Retinal pigment epithelial cell (primary cell): ENCODE data around the gene RBP3.

Experiments
- DNase-seq: peaks from one replicate; pipeline ENCODE4 v3.0.0-alpha.2; 2010; ENCODE audit warnings: low read depth
- H3K4me3 ChIP-seq: 2 replicates; pipeline ENCODE4 v1.5.1; 2011; ENCODE audit warnings: mild to moderate bottlenecking, low read length, control low read depth, moderate library complexity
- TF ChIP-seq, protein P1 (sequence below): conservative IDR thresholded peaks from 2 replicates; pipeline ENCODE4 v1.5.1; 2011; ENCODE audit warnings: low read depth, low read length, control low read depth, inconsistent platforms

RBP3 gene

DNA sequence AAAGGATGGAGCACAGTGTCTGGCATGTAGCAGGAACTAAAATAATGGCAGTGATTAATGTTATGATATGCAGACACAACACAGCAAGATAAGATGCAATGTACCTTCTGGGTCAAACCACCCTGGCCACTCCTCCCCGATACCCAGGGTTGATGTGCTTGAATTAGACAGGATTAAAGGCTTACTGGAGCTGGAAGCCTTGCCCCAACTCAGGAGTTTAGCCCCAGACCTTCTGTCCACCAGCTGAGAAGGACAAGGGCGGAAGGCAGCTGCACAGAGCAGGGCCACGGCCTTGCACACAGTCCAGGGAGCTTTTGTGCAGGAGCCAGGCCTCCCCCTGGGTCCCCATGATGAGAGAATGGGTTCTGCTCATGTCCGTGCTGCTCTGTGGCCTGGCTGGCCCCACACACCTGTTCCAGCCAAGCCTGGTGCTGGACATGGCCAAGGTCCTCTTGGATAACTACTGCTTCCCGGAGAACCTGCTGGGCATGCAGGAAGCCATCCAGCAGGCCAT is at the start of gene RBP3:
TSS of gene RBP3 (plus strand) at position 226 of the 514 bp plus-strand sequence. CDS start at position 348, 122 bp downstream.
- H3K4me3 ChIP-seq, result no peak within 1 kb of the TSS
- TF ChIP-seq, protein P1, sequence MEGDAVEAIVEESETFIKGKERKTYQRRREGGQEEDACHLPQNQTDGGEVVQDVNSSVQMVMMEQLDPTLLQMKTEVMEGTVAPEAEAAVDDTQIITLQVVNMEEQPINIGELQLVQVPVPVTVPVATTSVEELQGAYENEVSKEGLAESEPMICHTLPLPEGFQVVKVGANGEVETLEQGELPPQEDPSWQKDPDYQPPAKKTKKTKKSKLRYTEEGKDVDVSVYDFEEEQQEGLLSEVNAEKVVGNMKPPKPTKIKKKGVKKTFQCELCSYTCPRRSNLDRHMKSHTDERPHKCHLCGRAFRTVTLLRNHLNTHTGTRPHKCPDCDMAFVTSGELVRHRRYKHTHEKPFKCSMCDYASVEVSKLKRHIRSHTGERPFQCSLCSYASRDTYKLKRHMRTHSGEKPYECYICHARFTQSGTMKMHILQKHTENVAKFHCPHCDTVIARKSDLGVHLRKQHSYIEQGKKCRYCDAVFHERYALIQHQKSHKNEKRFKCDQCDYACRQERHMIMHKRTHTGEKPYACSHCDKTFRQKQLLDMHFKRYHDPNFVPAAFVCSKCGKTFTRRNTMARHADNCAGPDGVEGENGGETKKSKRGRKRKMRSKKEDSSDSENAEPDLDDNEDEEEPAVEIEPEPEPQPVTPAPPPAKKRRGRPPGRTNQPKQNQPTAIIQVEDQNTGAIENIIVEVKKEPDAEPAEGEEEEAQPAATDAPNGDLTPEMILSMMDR, result no peak
- DNase-seq, result no peak

DNA sequence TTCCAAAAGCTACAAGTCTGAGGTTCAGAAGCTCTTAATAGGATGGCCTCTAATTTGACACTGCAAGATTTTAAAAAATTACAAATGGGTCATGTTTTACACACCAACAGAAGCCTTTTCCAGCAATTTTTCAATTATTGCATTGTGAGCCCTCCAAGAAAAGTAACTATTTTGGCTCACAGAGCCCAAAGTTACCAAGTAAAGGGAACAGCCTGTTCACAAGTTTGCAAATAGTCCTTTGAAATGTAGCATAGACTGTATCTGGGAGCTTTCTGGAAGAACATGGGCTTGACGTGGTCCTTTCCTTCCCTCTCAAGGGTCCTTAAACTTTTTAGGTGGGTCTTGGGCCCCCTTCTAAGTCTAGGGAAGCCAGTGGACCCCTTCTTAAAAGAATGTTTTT is 49.4 kb upstream of the RBP3 start:
- no peak for DNase-seq
- no peak overlapping the region for H3K4me3 ChIP-seq
- TF ChIP-seq, protein P1, result no peak

DNA sequence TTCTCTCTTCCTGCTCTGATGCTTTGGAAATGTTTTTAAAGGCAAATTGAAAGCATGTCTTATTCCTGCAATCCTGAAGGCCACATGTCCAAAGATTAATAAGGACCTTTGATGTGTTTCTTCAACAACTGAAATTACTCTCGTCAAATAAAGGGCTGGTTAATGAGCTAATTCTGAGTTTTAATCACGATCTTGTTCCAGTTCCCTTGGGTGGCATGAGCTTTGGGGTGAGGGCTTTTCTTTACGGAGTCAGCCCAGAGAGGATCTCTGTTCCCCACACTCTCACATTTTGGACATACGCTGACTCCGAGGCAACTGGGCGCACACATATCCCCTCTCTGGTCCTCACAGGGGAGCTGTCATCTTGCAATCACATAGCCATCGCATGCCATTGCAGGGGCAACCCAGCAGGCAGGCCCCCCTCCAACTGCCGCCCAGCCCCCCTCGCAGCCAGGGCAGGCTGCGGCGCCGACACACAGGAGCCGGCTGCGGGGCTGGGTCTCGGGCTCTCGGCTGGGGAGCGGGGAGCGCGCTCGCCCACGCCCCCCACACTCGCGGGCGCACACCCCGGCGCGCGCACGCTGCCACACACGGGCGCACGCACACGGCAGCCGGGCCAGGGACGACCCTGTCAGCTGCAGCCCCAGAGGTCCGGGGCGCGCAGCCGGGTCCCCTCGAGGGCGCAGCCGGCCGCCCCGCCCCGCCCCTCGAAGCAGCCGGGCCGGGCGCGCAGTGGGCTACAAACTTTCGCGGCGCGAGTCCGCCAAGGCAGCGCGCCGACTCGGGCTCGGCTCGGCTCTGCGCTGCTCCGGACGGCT is 48.3 kb upstream of the RBP3 start, which contains the start of gene GDF10:
TSS of gene GDF10 (plus strand) at position 587 of the 818 bp plus-strand sequence. CDS start 455 bp downstream, outside the sequence.
- H3K4me3 ChIP-seq, result no peak within 1 kb of the TSS
- no peak for DNase-seq

DNA sequence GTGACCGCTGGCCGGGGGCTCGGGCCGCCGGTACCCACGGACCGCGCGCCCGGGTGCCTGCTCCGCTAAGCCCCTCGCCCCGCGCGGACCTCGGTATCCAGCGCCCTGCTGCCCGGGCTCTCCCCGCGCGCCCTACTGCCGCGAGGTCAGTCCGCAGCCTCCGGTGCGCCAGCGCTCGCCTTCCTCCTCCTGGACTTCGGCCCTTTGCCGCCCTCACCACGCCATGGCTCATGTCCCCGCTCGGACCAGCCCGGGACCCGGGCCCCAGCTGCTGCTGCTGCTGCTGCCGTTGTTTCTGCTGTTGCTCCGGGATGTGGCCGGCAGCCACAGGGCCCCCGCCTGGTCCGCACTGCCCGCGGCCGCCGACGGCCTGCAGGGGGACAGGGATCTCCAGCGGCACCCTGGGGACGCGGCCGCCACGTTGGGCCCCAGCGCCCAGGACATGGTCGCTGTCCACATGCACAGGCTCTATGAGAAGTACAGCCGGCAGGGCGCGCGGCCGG is 47.7 kb upstream of the RBP3 start:
- no peak overlapping the region for H3K4me3 ChIP-seq

More for the DNA sequence above, 48.3 kb upstream of the RBP3 start, which contains the start of gene GDF10:
- TF ChIP-seq, protein P1, result no peak

DNA sequence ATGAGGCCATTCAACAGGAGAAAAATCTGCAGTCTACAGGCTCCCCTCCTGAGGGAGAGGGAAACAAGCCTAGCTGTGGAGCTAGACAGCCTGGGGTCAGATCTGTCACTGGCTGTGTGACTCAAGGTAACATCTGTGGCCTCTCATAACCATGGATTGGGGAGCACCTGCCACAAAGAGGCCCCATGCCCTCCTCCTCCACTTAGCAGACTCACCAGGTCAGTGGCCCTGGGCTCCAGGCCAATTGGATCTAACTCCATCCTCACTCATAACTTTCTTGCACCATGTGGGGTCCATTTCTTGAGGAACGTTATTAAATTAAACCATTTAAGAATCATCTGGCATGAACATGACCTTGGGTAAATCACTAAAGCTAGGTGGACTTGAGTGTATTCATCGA is 46.3 kb upstream of the RBP3 start:
- TF ChIP-seq, protein P1, result no peak
- no peak for DNase-seq
- H3K4me3 ChIP-seq, result no peak overlapping the region

More for the DNA sequence above, 47.7 kb upstream of the RBP3 start:
- no peak for DNase-seq
- TF ChIP-seq, protein P1, result no peak

DNA sequence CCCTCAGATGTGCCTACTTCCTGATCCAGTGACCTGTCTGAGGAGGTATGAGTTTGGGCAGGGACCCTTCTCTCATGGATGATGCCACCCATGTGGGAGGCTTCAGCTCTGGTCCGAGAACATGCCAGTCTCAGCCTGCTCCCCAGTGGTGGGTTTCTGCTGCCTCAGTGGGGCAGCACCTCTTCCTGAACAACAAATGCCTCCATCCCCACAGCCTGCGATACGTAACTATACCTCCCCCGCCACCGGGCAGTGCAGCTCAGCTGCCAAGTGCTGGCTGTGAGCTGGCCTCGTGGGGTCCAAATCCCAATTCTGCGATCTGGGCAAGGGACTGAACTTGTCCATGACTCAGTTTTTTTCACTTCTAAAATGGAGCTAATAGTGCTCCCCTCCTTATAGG is 45.1 kb upstream of the RBP3 start:
- TF ChIP-seq, protein P1, result no peak
- DNase-seq, result no peak
- no peak overlapping the region for H3K4me3 ChIP-seq

DNA sequence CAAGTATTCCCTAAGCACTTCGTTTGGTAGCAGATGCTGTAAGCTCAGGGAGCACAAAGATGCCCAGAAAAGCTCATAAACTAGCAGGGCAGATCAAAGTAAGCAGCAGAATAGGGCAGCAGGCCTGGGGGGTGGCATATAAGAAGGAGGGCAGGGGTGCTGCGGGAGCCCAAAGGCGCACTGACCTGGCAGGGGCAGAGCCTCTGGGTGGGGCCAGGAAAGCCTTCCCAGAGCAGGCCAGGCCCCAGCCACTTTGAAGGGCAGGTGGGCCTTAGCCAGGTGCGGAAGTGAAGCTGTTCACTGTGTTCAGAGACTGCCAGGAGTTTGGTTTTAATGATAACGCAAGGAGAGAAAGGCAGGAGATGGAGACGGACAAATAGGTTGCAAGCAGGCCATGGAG is 44.3 kb upstream of the RBP3 start:
- TF ChIP-seq, protein P1, result no peak
- DNase-seq, result no peak
- no peak overlapping the region for H3K4me3 ChIP-seq
